Putamen (tissue), 1 donor: Measurements from ENCODE around the gene WFDC10B.
"Not testable (repeated sequence)": the region's sequence is repeated elsewhere in the genome, so short reads cannot be mapped to it uniquely, and the experiment has no call there.

ENCODE experiments used
- DNase-seq: peaks from one replicate; pipeline ENCODE4 v3.0.0-alpha.2; 2016; ENCODE audit warnings: low spot score

Gene WFDC10B

GRCh38 chr20:45704969-45705637 is at the start of gene WFDC10B:
Gene WFDC10B, minus strand, starts transcription at chr20:45705019. Its CDS starts 19,027 bp downstream, at chr20:45685992.
- no peak for DNase-seq

- DNase-seq = no peak
Measured at GRCh38 chr20:45752746-45753145, 47.9 kb upstream of the WFDC10B start.

DNA sequence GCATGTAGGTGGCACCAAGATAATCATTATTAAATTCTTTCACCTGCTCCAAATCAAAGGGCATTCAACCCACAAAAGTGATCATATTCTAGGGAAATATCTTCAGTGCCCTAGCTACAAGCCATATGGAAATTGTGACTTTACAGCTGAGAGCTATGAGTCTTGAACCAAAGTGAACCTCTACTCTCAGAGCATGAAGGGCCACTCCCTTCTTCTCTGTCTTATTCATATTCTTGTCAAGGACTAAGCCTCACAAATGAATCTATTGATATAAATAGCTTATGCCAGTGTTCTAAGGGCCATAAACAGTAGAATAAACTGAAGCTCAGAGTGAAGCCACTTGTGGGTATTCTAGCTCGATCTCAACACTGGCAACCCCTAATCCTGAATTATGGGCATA is 46.9 kb upstream of the WFDC10B start:
- no peak for DNase-seq

DNA sequence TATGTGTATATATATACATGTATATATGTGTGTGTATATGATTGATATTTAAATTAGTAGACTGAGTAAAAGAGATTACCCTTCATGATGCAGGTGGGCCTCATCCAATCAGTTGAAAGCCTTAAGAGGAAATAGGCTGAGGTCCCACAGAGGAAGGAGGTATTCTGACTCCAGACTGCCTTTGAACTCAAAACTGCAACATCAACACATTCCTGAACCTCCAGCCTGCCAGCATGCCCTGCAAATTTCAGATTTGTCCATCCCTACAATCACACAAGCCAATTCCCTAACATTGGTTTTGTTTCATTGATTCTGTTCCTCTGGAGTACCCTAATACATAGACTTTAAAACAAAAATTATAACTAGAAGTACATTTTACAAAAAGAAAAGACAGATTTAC is 40.2 kb upstream of the WFDC10B start:
- DNase-seq = no peak

GRCh38 chr20:45742596-45742995 is 37.8 kb upstream of the WFDC10B start:
- DNase-seq = no peak

GRCh38 chr20:45735988-45736387 is 31.2 kb upstream of the WFDC10B start:
- DNase-seq = no peak

DNA sequence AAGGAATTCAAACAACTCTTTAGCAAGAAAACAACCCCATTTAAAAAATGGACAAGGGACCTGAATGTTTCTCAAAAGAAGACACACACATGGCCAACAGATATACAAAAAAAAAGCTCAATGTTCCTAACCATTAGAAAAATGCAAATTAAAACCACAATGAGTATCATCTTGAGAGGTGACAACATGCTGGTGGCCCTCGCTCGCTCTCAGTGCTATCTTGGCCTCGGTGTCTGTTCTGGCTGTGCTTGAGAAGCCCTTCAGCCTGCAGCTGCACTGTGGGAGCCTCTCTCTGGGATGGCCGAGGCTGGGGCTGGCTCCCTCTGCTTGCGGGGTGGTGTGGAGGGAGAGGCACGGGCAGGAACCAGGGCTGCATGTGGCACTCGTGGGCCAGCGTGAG is 30.7 kb upstream of the WFDC10B start:
- no peak for DNase-seq

- no peak for DNase-seq
Measured at GRCh38 chr20:45732199-45732598, 27.4 kb upstream of the WFDC10B start.

GRCh38 chr20:45727044-45727443 is 22.2 kb upstream of the WFDC10B start:
- DNase-seq = no peak

GRCh38 chr20:45725134-45725533 is 20.3 kb upstream of the WFDC10B start:
- DNase-seq = no peak

DNA sequence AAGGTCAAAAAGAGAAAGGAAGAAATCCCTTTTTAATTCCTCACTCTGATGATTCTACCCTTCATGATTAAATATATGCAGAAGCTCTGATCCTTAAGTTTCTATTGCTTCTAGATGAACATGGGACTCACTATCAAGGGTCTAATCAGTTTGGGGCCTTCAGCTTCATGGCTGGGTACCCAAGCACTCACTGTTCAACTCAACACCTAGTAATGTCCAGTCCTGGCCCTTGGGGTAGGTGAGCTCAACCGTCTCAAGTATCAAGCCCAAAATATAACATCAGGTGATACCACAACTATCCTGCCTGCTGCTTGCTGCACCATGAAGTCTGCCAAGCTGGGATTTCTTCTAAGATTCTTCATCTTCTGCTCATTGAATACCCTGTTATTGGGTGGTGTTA is 17.2 kb upstream of the WFDC10B start, which contains the start of gene SPINT4:
TSS of gene SPINT4 (plus strand) at position 301 of the 400 bp plus-strand sequence. CDS start at position 322, 21 bp downstream.
- DNase-seq = no peak

- not testable (repeated sequence) for DNase-seq
Measured at GRCh38 chr20:45716141-45716688, 11.4 kb upstream of the WFDC10B start.

GRCh38 chr20:45701873-45702272 is 2.9 kb downstream of the WFDC10B start, which contains the start of gene WFDC13:
Gene WFDC13, plus strand, starts transcription at chr20:45702038. Its CDS starts 86 bp downstream, at chr20:45702124.
- DNase-seq = no peak

DNA sequence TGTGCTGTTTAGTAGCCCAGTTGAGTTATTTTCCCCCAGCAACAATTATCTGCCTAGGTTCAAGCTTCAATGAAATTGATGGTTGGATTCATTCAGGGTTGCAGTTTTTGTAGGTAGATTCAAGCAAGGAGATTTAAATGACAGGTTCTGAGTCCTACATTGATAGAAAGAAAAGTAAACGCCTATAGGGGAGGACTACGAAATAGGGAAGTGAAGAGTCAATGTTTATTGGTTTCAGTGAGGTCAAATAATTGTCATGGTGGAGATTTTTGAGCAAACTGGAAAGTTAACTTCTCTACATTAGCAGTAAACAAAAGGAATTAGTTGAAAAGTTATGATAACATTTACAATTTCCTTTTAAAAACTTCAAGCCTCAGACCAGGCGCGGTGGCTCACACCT is 3.7 kb downstream of the WFDC10B start:
- no peak for DNase-seq

DNA sequence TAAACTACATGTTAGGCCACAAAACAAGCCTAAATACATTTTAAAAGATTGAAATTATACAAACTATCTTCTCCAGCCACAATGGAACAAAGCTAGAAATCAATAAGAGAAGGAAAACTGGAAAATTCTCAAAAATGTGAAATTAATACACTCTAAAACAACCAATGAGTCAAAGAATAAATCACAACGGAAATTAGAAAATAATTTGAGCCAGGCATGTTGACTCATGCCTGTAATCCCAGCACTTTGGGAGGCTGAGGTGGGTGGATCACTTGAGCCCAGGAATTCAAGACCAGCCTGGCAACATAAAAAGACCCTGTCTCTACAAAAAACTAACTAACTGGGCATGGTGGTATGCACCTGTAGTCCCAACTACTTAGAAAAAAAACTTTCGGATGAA is 9.3 kb downstream of the WFDC10B start:
- no peak for DNase-seq

DNA sequence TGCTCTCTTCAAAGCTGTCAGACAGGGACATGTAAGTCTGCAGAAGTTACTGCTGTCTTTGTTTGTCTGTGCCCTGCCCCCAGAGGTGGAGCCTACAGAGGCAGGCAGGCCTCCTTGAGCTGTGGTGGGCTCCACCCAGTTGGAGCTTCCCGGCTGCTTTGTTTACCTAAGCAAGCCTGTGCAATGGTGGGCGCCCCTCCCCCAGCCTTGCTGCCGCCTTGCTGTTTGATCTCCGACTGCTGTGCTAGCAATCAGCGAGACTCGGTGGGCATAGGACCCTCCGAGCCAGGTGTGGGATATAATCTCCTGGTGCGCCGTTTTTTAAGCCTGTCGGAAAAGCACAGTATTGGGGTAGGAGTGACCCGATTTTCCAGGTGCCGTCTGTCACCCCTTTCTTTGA is 11.5 kb downstream of the WFDC10B start:
- not testable (repeated sequence) for DNase-seq

GRCh38 chr20:45685896-45686295 is 18.9 kb downstream of the WFDC10B start:
- DNase-seq = no peak

- no peak for DNase-seq
Measured at GRCh38 chr20:45679650-45680049, 25.2 kb downstream of the WFDC10B start.

DNA sequence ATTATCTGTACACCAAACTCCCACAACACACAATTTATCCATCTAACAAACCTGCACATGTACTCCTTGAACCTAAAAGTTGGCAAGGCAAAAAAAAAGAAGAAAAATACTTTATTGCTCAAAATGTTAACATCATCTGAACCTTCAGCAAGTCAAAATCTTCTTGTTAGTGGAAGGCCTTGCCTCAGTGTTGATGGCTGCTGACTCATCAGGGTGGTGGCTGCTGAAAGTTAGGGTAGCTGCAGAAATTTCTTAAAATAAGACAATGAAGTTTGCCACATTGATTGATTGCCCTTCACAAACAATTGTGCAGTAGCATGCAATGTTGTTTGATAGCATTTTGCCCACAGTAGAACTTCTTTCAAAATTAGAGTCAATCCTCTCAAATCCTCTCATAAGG is 32.1 kb downstream of the WFDC10B start:
- DNase-seq = no peak

DNA sequence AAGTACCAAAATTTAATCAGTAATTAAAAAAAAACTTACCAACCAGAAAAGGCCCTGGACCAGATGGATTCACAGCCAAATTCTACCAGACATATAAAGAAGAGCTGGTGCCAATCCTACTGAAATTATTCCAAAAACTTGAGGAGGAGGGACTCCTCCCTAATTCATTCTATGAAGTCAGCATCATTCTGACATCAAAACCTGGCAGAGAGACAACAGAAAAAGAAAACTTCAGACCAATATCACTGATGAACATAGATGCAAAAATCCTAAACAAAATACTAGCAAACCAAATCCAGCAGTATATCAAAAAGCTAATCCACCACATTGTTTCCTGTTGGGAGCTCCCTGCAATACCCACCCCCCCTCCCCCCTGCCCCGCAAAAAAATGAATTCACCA is 34.7 kb downstream of the WFDC10B start, which contains the start of gene WFDC11:
TSS of gene WFDC11 (minus strand) at position 101 of the 400 bp plus-strand sequence. CDS start 19,639 bp downstream, outside the sequence.
- DNase-seq = no peak

DNA sequence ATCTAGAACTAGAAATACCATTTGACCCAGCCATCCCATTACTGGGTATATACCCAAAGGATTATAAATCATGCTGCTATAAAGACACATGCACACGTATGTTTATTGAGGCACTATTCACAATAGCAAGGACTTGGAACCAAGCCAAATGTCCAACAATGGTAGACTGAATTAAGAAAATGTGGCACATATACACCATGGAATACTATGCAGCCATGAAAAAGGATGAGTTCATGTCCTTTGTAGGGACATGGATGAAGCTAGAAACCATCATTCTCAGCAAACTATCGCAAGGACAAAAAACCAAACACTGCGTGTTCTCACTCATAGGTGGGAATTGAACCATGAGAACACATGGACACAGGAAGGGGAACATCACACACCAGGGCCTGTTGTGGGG is 47.8 kb downstream of the WFDC10B start:
- not testable (repeated sequence) for DNase-seq

- DNase-seq = not testable (repeated sequence)
Measured at GRCh38 chr20:45651726-45652125, 53.1 kb downstream of the WFDC10B start.

GRCh38 chr20:45649312-45649863 is 55.4 kb downstream of the WFDC10B start:
- no peak for DNase-seq
